HG02571 (cell line): ENCODE data around the gene FAF2.
A peak's percentile ranks its signal among the peaks of the same experiment; 100 is the strongest.

Source experiments
- ATAC-seq: cut with Tn5 transposase; IDR thresholded peaks from one replicate; pipeline ENCODE4 v1.9.1; 2021; ENCODE audit warnings: mild to moderate bottlenecking, moderate library complexity; ENCODE audit not compliant: unreplicated experiment

Gene FAF2

DNA sequence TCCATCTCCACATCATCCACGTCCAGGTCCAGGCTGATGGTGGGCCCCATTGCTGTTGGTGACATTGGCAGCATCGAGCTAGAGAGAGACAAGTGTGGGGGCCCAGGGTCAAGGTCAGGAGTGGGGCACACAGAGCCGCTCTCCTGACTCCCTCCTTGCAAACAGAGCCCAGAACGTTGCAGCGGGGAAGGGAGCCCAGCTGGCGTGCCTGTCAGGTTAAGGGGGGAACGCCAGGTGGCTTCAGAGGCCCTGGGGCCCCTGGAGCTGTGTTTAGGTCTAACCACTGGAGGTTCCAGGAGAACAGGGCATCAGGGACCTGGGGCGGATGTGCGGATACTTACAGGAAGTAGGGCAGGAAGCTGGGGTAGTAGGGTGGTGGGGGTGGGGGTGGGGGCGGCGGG lies 81.6 kb downstream of the FAF2 start:
- no peak for ATAC-seq

DNA sequence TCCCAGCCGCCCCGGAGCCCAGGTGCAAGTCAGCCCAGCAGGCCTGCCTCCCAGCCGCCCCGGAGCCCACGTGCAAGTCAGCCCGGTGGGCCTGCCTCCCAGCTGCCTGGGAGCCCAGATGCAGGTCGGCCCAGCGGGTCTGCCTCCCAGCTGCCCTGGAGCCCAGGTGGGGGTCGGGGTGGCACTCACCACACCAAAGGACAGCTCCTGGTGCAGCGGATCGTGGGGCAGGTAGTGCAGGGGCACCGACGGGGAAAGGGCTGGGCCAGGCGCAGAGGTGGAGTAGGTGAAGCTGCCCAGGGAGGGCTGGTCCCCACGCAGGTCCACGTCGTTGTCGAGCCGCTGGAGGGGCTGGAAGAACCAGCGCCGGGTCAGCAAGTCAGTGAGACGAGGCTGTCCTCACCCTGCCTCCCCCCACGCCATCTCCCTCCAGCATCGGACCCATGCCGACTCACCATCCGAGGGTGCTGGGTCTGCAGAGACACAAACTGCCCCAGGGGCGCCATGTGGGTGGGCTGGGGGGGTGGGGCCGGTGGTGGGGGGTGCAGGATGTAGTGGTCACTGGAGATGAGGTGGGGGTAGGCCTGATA lies 82.3 kb downstream of the FAF2 start:
- no peak for ATAC-seq

DNA sequence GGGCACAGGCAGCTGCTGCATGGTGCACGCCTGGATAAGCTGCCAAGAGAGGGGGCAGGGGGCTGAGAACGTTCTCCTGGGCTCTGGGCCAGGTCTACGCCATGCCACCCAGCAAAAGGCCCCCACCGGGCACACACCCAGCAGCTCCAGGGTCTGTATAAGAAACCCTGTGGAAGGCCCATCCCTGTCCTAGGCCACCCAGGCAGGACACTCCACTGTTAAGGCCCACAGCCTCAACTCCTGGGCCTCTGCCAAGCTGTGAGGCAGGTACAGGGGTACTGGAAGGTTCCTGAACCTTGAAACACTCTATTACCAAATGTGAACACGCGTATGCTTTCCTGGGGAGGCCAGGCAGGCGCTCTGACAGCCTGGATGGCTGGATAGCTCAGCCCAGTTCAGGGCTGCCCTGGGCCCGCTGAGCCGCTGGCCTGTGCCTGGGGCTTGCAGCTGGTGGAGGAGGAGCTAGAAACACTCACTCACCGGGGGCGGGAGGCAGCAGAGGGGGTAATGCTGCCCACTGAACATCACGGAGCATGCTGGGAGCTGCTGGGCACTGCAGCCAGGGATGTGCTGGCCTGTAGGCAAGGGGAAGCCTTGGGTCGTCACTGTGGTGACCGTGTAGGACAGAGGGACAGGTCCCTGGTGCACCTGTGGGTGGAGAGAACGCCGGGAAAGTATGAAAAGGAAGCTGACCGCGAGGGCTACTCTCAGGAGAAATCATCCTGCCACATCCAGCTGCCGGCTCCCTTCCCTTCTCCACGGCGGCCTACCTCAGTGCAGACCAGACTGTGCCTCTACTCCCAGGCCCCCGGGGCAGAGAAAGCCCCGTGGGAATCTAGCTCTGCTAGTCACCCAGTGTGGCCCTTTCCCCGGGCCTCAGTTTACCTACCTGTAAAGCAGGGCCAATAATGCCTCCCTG lies 83.1 kb downstream of the FAF2 start:
- ATAC-seq: no peak

DNA sequence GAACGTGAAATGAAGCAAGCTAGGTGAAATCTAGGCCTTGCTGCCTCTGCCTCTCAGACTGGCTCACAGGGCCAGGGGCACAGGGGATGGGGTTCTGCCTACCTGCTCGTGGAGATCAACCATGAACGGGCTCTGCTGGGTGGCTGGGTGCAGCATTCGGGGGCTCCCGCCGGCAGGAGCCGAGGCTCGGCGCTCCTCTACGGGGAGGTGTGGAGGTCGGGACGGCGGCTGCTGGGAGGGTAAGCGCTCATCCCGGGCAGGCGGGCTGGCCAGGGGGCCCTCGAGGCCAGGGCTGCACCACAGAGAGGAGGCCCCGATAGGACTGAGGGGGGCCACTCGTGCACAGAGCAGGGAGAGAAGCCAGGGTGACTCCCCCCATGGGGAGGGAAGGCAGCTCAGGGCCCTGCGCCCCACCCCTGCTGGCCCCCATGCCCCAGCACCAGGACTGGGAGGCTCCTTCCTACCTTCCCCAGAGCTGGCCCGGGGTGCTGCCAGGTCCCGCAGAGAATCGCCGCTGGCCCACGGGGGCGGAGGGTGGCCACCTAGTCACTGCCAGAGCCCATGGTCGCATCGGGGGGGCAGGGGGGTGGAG lies 83.8 kb downstream of the FAF2 start:
- no peak for ATAC-seq

DNA sequence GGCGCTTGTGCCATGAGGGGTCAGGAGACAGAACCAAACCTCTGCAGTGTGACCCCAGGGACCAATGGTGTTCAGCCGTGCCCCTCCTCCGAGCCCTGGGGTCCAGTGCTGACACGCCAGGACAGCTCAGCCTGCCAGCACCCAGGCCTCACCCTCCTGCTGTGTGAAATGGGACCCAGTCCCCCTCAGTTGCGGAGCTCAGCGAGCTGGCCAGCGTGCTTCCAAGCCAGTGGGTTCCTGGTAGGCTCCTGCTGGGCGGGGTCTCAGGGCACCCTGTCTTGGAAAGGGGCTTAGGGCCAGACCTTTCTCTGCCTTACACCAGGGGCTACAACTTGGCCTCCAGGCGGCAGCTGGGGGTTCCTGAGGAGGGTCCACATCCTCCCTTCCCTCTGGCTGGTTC lies 84.6 kb downstream of the FAF2 start:
- ATAC-seq: no peak

DNA sequence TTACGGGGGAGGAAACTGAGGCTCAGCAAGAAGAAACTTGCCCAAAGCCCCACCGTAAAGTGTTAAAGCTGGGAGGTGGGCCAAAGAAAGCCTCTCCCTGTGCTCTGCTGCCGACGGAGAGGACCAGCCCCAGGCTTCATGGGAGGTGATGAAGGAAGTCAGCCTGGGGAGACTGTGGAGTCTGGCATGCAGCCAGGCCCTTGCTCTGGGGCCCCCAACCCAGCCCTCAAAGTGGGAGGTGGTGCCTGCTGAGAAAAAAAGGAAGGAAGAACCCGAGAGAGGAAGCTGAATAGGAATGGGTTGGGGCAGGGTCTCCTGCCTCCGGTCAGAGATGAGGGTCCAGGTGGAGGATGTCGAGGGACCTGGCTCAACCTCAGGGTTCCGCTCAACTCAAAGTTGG lies 85.2 kb downstream of the FAF2 start:
- ATAC-seq: no peak

DNA sequence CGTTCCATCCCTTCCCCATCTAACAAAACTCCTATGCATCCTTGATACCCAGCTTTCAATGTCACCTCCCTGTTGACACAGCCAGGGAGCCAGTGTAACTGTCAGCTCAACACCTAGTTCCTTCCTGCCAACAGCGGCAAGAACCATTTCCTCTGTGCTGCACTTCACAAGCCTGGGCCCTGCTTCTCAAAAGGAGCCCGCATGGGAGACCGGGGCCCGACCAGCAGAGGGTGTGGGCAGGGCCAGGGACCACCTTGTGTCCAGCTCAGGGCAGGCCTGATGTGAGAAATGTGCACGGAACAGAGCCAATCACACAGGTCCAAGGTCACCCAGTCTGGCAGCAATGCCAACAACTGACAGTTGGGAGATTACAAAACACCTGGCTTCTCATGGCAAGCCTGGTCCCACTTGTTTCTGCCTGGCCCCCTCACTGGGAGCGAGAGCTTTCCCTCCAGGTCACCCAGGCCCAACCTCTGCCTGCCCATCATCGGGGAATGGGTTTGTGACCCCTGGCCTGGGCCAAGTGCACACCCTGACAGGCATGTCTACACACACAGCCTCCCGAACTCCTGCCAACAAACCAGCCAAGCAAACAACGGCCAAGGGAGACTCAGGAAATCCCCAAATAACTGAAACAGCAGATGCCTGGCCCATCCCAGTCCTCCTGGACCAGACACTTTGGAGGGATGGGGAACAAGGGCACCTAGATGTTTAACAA lies 85.9 kb downstream of the FAF2 start:
- no peak for ATAC-seq

DNA sequence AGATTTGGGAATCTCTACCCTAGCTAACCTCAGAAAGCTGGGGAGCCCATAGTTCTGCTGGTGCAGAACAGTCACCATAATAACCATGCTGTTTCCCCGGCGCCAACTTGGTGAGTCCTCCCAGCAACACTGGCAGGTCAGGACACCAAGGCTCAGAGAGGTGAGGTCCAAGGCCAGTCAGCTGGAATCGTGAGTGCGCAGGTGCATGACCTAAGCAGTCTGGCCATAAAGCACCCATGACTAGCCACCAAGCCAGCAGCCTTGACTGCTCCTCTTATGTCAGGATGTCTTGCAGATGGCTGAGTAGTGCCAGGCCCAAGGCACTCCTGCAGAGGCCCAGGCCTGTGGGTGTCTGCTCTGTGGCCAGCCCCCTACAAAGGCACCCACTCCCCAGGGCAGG lies 86.5 kb downstream of the FAF2 start:
- ATAC-seq: no peak

DNA sequence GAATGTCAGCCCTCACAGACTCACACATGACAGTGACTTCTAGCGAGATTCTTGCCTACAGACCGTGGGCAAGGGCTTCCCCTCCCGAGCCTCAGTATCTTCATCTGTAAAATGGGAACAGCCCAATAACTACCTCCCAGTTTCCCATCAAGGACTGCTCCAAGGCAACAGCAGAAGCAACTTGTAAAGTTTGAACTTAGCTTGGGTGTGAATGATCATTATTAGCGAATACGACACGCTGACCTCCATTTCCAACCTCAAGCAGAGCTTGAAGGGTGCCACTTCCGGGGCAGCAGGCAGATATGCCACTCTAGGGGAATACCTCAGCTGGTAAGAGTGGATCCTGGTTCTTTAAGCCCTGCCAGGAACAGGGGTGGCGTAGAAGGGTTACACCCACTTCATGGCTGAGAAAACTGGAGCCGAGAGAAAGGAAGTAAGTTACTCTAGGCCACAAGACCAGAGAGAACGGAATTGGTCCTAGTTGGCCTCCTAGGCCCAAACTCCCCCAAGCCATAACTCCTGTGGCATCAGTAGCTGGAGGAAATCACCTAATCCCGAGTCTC lies 87.0 kb downstream of the FAF2 start:
- ATAC-seq: no peak

DNA sequence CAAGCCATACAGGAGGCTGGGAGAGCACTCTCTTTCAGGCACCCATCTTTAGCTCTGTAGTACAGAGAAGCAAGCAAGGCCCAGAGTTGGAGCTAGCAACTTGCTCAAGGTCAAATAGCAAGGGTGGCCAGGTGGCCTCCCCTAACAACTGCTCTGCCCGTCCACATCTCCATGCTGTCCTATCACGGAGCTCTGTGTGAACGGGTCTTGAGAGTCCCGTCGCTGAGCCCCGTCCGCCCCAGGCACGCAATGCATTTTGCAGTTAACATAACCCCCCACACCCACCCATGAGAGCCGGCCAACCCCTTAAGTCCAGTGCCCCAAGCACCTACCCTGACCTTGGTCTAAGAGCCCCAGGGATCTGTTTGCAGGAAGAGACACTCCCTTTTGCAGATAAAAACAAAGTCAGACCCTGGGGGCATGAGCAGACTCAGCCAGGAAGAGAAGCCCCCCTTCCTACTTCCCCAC lies 87.5 kb downstream of the FAF2 start:
- ATAC-seq: no peak

DNA sequence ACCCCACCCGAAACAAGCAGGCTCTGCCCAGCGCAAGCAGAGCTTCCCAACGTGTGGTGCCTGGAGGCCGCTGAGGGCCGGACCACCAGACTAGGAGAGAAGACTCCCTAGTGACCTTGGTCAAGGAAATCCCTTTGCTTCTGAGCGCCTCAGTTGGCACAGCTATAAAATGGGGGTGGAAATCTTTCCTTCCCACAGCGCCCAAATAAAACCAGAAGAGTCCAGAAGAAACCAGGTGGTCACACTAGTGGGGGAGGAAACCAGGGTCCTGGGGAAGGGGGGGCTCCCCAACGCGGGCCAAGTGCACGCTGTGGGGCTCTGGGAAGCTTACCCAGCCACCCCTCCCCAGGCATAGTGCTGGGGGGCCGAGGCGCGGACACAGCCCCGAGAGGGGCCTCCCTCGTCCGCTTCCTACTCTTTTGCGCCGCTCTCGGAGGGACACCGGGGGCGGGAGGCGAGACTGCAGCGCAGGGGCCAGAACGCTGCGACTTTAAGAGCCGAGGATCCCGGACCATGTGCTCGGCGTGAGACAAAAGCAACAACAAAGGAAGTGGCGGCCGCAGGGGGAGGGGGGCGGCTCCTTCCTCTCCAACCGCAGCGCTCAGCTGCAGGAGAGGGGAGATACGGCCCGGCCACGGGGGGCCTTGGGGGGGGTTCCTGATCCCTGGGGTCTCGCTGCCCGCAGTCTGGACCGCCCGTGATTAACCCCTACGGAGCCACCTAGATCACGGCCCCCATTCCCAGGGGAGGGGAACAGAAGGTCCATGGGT lies 88.1 kb downstream of the FAF2 start:
- ATAC-seq: peak; percentile 19

DNA sequence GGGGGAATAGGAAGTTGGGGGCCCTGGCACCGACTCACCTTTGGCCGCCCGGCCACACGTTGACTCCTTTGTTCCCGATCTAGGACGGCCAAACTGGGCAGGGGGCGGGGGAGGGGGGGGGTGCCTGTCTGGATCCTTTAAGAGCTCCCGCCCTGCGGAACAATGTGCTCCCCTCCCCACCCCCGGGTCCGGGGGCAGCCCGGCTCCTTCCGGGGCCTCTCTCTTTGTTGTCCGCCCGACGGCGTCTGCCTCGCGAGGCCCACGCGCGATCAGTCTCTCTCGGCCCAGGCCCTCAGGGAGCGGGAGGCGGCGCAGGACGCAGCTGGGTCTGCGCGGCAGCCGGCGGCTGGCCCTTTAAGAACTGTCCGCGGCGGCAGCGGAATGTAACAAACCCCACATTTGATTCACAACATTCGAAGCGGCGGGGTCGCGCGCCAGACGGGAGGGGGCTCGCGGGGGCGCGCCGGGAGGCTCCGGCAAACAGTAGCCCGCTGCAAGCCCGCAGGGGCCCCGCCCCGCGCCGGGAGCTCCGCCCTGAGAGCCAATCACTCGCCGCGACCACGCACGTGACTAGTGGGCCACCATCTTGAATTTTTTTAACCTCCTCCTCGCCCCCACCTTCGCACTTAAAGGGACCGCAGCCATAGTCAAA lies 88.8 kb downstream of the FAF2 start, which contains the start of gene RNF44:
TSS of gene RNF44 (minus strand) at position 501 of the 652 bp plus-strand sequence. CDS start 4,930 bp downstream, outside the sequence.
- peak; percentile 52 for ATAC-seq

DNA sequence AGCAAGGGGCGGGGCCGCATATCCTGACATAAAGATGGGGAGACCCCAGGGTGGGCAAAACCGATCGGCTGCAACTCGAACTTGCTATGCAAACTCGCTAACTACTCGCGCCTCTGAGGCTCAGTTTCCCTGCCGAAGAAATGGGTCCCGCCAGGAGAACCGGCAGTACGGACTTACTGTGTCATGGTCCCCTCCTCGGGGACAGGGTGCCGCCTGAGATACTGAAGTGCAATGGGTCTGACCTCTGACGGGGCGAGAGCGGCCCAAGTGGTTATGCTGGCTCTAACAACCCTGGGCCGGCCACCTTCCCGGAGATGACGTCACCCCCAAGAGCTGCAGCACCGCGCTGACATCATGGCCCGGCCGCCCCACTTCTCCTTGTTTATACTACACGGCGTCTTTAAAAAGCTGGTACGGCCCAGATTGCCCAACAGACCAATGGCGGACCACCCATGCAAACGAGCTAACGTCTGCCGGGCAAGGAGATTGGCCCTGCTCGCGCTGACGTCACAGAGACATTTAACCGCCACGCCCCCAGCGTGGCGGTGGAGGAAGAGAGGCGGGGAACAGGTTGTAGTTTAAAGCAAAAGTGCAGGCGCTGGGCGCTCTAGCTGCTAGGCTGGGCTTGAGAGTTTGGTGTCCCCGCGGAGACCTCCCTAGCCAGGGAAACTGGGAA lies 89.5 kb downstream of the FAF2 start:
- peak; percentile 73 for ATAC-seq

DNA sequence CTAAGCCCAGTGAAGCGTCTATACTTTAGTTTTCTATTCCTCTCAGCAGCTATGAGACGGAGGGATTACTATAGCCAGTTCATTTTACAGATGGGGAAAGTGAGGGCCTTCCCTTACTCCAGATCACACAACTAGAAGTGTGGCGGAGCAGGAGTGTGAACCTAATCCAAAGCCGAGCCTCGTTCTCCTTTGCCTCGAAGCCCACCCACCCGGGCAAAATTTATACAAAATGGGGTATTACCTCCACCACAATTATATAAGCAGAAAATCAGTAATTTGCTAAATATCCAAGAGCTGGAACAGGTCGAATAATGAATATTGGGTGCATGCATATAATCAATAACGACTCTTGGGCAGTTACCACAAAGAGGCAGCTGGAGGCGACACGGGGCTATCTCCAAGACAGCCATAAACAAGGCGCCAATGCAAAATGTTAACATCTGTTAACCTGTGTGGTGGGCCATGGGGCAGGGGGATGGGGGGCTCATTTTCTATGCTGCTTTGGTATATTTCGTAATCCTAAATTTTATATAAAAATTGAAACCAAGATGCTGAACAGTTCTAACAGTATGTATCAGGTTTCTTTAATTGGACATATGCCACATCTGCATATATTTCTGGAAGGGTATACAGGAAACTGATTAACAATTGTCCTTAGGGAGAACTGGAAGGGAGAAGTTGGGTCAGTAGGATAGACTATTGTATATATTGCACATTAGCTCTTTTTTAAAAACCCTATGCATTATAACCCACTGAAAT lies 90.2 kb downstream of the FAF2 start:
- no peak for ATAC-seq

DNA sequence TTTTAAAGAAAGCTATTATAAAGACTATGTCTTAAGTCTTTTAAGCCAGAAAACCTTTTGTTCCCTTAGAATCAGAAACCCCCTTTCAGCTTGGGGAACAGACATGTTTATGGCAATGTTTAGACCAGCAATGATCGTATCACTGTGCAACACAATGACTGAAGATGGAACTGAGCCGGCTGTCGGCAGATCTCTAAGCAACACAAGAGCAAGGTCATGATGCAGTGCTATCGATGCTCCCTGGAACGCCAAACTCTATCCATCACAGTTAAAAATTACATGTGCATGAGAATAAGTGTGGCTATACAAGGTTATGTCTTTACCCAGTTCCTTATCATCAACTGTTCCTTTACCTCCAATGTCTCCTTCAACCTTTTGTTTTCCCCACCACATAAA lies 90.8 kb downstream of the FAF2 start:
- ATAC-seq: no peak

DNA sequence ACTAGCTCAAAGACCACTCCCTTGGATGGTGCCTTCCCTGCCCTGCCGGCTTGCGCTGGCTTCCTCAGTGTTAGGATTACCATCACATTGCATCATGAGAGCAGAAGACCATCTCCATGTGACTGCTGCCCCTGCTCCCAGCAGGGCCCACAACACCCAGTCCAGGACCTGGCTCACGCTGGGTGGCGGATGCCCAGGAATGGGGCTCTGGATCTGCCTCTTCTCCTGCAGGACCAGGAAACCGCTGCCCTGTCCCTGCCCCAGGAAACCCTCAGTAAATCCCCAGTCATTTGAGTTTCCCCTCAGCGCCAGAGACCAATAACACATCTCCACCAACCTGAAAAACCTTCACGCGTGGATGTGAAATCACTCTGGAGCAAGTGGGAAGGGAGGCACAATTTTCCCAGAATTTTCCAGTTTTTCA lies 92.3 kb downstream of the FAF2 start:
- ATAC-seq: no peak

DNA sequence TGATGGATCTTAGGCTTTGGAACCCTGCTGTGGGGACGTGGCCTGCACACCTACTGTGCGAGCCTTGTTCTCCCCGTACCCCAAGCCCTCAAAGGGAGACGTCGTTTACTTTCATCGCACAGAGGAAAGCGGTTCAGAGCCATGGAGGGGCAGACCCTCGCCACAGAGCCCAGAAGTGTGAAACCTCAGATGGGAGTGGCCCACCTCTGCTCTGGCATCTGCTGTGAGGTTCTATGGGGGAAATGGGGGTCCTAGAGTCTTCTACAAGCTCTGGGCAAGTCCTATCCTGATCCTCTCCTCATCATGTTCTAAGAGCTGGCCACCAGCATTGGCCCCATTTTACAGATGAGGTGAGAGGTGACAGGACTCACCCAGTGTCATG lies 92.8 kb downstream of the FAF2 start:
- ATAC-seq: no peak
